HuH-7 (cell line): ENCODE data around the gene AP2A2.

ENCODE experiments used
- DNase-seq: peaks from one replicate; pipeline ENCODE4 v3.0.0; 2011; ENCODE audit warnings: low spot score

The AP2A2 gene

DNA sequence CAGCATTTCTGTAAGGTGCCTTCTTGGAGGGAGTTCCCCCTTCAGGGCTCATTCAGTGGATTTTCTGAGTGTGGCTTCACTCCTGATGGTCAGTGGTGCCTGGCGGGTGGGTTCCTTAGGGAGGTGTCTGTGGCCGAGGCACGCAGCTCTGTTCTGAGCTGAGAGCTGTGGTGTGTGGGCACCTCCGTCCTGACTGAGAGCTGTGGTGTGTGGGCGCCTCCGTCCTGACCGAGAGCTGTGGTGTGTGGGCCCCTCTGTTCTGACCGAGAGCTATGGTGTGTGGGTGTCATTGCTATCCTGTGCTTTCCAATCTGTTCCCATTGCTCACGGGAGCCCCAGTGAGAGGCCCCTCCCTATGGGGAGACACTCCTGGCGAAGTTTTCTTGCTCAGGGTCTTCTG lies 71.0 kb downstream of the AP2A2 start:
- no peak for DNase-seq

DNA sequence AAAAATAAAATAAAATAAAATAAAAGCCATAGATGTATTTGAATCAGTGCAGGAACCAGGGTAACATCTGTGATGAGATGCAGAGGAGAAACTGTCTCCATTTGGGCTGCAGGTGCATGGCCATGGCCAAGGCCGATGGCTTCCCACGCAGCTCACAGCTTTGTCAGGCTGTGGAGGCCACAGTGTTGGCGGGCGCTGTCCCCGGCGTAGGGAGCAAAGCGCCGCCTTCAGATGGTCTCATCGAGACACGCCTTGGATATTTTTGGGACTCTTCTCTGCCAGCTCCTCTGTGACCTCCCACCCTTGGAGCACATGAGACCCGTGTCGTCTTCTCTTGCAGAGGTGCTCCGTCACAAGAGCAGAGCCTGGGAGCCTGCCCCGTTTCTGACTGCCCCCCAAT lies 72.2 kb downstream of the AP2A2 start:
- no peak for DNase-seq

DNA sequence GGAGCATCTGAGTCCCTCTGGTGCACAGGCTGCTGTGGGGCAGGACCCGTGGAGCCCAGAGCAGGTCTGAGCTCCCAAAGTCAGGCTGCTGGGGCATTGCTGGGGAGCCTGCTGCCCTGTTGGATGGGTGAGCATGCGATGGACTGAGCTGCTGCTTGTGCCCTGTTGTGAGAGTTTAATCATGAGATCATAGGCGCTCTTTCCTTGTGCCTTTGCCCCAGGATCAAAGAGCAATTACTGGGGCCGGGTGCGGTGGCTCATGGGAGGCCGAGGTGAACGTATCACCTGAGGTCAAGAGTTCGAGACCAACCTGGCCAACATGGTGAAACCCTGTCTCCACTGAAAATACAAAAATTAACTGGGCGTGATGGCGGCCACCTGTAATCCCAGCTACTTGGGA lies 73.3 kb downstream of the AP2A2 start:
- no peak for DNase-seq

GRCh38 chr11:1000357-1001278 lies 74.9 kb downstream of the AP2A2 start:
- no peak for DNase-seq

DNA sequence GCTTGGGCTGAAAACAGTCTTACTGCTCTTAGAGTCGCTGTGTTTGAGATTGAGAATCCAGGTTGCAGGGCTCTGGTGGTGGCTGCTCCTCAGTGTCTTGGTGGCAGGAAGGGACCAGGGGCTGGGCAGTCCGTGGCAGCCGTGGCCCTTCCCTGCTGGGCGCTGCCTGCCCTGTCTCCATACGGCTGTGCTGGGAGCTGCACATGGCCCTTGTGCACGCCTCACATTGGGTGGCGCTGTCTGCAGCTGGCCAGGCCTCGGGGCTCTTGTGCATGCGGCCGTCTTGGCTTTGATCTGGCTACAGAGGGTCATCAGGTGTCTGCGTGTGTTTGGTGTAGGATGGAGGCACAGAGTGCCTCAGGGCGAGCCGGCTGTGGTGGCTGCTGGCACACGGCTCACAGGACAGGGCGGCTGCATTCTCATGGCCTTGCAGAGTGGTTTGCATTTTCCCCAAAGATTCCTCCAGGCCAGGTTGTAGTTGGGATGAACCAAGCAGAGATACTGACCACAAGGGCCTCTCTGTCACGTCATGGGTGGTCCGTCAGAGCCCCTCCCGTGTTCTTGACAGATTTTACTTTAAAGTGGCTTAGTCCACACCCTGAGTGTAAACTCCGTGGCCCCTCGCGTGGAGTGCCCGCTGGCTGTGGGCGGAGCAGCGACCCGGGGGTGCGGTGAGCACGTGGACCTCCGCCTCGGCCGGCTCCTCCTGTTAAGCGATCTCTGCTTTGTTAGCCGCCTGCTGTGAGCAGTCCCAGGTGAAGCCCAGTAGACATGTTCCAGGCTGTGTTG lies 76.1 kb downstream of the AP2A2 start:
- no peak for DNase-seq

GRCh38 chr11:1002406-1002984 lies 76.8 kb downstream of the AP2A2 start:
- no peak for DNase-seq

DNA sequence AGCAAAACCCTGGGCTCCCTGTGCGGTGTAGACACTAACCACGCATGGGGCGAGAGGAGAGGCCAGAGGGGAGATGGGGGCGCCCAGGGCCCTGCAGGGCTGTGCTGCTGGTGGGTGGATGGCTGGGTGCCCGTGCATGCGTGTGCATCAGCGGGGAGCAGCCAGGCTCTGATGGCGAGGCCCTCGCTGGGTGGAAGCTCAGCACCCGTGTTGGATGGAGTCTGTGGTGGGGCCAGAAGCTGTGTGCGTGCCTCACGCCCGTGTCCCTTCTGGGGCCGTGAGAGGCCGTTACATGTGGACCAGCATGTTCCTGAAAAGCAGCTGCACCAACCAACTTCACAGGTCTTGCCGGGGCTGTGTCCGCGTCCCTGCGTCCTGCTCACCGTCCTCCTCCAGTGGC lies 77.5 kb downstream of the AP2A2 start:
- DNase-seq = no peak

- no peak for DNase-seq
These were observed 80.3 kb downstream of the AP2A2 start for GRCh38 chr11:1005928-1006327.

GRCh38 chr11:1006762-1007161 lies 81.1 kb downstream of the AP2A2 start:
- DNase-seq = no peak

GRCh38 chr11:1007279-1007678 lies 81.6 kb downstream of the AP2A2 start:
- DNase-seq = no peak

DNA sequence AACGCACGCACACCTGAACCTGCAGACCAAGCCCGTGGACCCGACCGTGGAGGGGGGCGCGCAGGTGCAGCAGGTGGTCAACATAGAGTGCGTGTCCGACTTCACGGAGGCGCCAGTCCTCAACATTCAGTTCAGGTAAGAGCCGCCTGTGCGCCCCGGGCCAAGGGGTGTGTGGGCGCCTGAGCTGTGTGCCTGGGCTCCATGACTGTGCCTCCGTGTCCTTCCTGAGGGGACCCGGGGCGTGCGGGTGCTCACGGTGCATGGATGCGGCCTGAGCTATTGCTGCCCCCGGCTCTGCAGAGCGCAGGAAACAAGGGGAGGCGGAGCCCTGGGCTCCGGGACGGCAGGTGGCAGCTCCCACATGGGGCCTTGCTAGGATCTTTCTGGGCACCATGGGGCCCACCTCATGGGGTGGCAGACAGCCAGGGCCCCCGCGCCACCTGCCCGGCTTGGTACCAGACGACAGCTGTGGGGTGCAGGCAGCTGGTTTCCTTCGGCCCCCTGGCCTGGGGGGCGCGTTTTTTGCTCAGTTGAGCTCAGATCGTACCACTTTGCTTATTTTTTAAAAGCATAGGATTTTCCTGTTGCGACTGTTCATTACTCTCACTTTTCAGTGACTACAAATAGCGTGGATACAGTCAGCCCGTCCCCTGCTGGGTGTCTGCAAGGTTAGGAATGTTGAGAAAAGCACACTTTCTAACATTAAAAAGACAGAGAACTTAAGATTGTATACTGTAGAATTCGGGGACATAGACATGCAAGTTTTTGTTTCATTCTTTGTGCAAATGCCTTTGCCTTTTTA lies 82.5 kb downstream of the AP2A2 start:
- DNase-seq = no peak

DNA sequence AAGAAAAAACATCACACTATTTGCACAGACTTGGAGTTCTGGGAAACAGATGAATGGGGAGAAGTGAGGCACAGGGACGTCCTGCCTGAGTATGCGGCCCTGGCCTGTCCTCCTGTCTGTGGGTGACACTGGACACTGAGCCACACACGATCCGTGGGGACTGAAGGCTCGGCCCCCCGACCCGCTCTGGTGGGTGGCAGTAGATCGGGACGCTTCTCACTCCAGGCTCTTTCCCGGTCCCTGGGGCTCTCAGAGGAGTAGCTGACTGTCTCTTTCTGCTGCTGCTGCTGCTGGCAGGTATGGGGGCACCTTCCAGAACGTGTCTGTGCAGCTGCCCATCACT lies 83.1 kb downstream of the AP2A2 start:
- no peak for DNase-seq

DNA sequence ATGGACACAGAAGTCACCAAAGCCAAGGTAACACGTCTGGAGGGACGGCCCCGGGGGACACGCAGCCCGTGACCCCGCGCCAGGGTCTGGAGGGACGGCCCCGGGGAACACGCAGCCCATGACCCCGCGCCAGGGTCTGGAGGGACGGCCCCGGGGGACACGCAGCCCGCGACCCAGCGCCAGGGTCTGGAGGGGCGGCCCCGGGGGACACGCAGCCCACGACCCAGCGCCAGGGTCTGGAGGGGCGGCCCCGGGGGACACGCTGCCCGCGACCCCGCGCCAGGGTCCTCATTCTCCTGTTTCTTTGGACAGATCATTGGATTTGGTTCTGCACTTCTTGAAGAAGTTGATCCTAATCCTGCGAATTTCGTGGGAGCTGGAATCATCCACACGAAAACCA lies 83.7 kb downstream of the AP2A2 start:
- DNase-seq = no peak

- no peak for DNase-seq
These were observed 84.3 kb downstream of the AP2A2 start for GRCh38 chr11:1009991-1010390.

DNA sequence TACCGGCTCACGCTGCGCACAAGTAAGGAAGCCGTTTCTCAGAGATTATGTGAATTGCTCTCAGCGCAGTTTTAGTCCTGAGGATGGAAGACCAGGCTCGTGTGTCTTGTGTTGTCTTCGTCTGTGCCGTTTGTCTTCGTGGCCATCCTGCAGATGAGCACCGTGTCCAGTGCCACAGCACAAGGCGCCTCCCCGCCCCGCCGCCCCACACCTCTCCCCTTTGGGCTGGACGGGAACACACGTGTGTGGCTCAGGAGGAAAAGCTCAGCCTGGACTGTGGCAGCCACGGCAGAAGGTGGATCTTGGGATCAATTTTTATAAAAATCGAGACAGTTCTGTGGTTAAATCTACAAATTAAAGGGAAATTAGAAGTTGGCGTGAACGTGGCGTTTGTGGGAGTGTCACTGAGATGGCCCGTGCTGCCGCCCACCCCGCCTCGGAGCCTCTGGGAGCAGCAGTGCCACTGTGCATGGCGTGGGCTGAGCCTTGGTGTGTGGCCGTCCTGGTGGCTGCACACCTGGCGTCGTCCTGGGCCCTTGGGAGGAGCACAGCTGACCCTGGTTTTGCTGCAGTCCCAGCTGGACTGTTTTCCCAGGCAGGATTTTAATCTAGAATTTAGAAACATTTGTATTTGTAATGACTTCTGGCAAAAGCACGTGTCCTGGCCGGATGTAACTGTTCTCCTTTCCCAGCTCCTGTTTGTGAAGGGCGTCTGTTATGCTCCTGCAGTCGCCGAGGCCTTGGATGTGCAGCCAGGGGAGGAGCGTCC lies 85.1 kb downstream of the AP2A2 start:
- DNase-seq = no peak

GRCh38 chr11:1011320-1011698 lies 85.6 kb downstream of the AP2A2 start:
- no peak for DNase-seq

GRCh38 chr11:1012291-1012690 lies 86.6 kb downstream of the AP2A2 start:
- no peak for DNase-seq

DNA sequence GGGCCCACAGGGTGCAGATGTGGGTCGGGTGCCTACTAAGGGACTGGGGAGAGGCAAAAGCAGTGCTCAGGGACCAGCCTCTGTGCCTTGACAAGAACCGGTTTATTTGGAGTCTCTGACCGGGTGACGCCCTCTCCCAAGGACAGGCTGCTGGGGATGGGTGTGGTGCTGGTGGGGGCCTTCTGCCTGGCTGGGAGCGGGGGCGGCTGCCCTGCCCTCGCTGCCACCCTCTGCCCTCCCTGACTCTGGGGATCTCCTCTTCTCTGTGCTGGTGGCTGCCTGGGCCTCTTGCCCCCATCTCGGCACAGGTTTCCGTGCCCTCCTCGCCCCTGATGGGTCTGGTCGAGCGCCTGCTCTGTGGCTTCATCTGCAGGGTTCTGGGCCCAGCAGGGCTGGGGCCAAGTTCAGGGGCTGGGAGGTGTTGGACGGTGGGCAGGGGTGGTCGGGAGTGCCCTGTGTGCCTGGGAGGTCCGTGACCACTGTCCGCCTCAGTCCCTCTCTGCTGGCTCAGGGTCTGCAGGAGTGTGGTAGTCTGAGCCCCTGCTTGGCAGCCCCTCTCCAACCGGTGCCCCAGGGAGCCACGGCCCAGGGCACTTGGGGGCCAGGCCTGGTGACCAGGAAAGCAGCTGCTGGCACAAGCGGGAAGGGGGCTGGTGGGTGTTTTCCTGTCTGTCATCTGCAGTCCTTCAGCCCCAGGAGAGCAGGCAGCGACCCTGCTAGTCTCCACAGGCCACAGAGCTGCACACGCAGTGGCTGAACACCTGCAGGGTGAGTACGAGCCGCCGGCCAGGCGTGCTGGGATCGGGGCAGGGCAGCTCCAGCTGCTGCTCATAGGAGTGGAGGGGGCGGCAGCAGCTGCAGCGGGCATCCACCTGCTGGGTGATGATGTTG lies 87.3 kb downstream of the AP2A2 start:
- no peak for DNase-seq

GRCh38 chr11:1013631-1013935 lies 87.9 kb downstream of the AP2A2 start:
- DNase-seq = no peak

- no peak for DNase-seq
These were observed 88.6 kb downstream of the AP2A2 start for GRCh38 chr11:1014276-1014675.

- DNase-seq = no peak
These were observed 89.4 kb downstream of the AP2A2 start for GRCh38 chr11:1015064-1015463.
